Liver (tissue), 3 donors: ENCODE data around the gene C9orf50.

Source experiments
- GABPA ChIP-seq, 2 donors: IDR thresholded peaks in 1 of 2; conservative IDR thresholded peaks in 1 of 2; 2 replicates each; pipeline ENCODE4 v1.6.1; 2016; ENCODE audit warnings: antibody characterized with exemption in 2 of 2, mild to moderate bottlenecking in 1 of 2, moderate library complexity in 1 of 2
- RAD21 ChIP-seq, 2 donors: IDR thresholded peaks; 2 replicates each; pipeline ENCODE4 v1.6.1; 2016; ENCODE audit warnings: antibody characterized with exemption in 2 of 2, mild to moderate bottlenecking in 2 of 2
- TF ChIP-seq, protein P1 (sequence below): fragments of 150-350 bp; IDR thresholded peaks from 2 replicates; pipeline ENCODE4 v1.5.1; 2017; ENCODE audit warnings: improper control_type of control experiment, low read depth, low read length; ENCODE audit not compliant: missing input control
- TF ChIP-seq, protein P2 (sequence below): IDR thresholded peaks from 2 replicates; pipeline ENCODE4 v1.6.1; 2016; ENCODE audit warnings: antibody characterized with exemption
- donor health status: healthy.
- donor health status: healthy.

DNA sequence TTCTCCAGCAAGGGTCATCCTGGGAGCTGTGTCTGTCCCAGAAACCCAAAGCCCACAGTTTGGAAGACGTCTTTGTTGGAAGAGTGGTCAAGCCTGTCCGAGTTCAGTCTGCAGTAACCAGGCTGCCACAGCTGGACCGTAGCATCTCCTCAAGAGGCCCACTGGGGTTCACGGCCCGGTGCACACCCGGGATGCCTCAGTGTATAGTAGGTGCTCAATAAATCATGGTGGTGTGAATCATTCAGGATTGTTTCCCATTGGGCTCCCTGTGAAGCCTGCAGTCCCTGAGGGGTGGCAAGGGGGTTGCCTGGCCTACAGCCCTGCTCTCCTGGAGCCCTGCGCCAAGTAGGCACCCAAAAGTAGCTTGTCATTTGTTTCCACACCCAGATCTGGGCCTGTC is 34.3 kb upstream of the C9orf50 start:
- TF ChIP-seq, protein P1, sequence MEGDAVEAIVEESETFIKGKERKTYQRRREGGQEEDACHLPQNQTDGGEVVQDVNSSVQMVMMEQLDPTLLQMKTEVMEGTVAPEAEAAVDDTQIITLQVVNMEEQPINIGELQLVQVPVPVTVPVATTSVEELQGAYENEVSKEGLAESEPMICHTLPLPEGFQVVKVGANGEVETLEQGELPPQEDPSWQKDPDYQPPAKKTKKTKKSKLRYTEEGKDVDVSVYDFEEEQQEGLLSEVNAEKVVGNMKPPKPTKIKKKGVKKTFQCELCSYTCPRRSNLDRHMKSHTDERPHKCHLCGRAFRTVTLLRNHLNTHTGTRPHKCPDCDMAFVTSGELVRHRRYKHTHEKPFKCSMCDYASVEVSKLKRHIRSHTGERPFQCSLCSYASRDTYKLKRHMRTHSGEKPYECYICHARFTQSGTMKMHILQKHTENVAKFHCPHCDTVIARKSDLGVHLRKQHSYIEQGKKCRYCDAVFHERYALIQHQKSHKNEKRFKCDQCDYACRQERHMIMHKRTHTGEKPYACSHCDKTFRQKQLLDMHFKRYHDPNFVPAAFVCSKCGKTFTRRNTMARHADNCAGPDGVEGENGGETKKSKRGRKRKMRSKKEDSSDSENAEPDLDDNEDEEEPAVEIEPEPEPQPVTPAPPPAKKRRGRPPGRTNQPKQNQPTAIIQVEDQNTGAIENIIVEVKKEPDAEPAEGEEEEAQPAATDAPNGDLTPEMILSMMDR, result no peak
- TF ChIP-seq GABPA (IDR thresholded peaks at IDR 0.05 in 1 of 2, conservative IDR thresholded peaks at IDR 0.05 in 1 of 2) (no peak), RAD21 (IDR thresholded peaks at IDR 0.05) (no peak)
- TF ChIP-seq, protein P2, sequence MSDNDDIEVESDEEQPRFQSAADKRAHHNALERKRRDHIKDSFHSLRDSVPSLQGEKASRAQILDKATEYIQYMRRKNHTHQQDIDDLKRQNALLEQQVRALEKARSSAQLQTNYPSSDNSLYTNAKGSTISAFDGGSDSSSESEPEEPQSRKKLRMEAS, result no peak
